GM12873 (cell line): ENCODE measurements around the gene ME1.
A peak's percentile ranks its signal among the peaks of the same experiment; 100 is the strongest.

Experiments
- CTCF ChIP-seq: IDR thresholded peaks from 2 replicates; pipeline ENCODE4 v1.5.1; 2012; ENCODE audit warnings: low read depth, mild to moderate bottlenecking, moderate library complexity, low read length, control low read depth; ENCODE audit not compliant: insufficient read depth; ENCODE audit errors: missing control alignments

Gene ME1

GRCh38 chr6:83250235-83250634, 180.6 kb downstream of the ME1 start:
- no peak for TF ChIP-seq CTCF

GRCh38 chr6:83247471-83247870, 183.4 kb downstream of the ME1 start:
- TF ChIP-seq CTCF = no peak

- TF ChIP-seq CTCF = no peak
Observed at GRCh38 chr6:83231146-83231545, 199.7 kb downstream of the ME1 start.

GRCh38 chr6:83226517-83226916, 204.3 kb downstream of the ME1 start:
- no peak for TF ChIP-seq CTCF

GRCh38 chr6:83221889-83222479, 208.9 kb downstream of the ME1 start:
- peak; percentile 45 for TF ChIP-seq CTCF

- no peak for TF ChIP-seq CTCF
Observed at GRCh38 chr6:83221276-83221675, 209.6 kb downstream of the ME1 start.

- no peak for TF ChIP-seq CTCF
Observed at GRCh38 chr6:83220121-83220520, 210.7 kb downstream of the ME1 start.
